GM19043 (cell line): ENCODE measurements around the gene CLIP1.
"Not testable (repeated sequence)": the region's sequence is repeated elsewhere in the genome, so short reads cannot be mapped to it uniquely, and the experiment has no call there.

Source experiments
- ATAC-seq: cut with Tn5 transposase; IDR thresholded peaks from one replicate; pipeline ENCODE4 v1.9.1; 2021; ENCODE audit warnings: low read depth; ENCODE audit not compliant: unreplicated experiment

CLIP1 gene

GRCh38 chr12:122399592-122400373 is 22.7 kb downstream of the CLIP1 start:
- no peak for ATAC-seq

- no peak for ATAC-seq
These were observed 23.2 kb downstream of the CLIP1 start for GRCh38 chr12:122399254-122399591.

GRCh38 chr12:122397981-122398380 is 24.5 kb downstream of the CLIP1 start:
- ATAC-seq = not testable (repeated sequence)

GRCh38 chr12:122395319-122395718 is 27.1 kb downstream of the CLIP1 start:
- ATAC-seq = no peak

- ATAC-seq = no peak
These were observed 27.8 kb downstream of the CLIP1 start for GRCh38 chr12:122394626-122395194.

- ATAC-seq = no peak
These were observed 28.7 kb downstream of the CLIP1 start for GRCh38 chr12:122393817-122394216.

- ATAC-seq = no peak
These were observed 30.1 kb downstream of the CLIP1 start for GRCh38 chr12:122392411-122392810.

GRCh38 chr12:122389677-122390076 is 32.8 kb downstream of the CLIP1 start:
- no peak for ATAC-seq

- no peak for ATAC-seq
These were observed 34.6 kb downstream of the CLIP1 start for GRCh38 chr12:122387887-122388286.

GRCh38 chr12:122385171-122386016 is 37.1 kb downstream of the CLIP1 start:
- ATAC-seq = no peak

GRCh38 chr12:122382919-122383350 is 39.5 kb downstream of the CLIP1 start:
- no peak for ATAC-seq

- no peak for ATAC-seq
These were observed 41.4 kb downstream of the CLIP1 start for GRCh38 chr12:122381021-122381420.

- ATAC-seq = not testable (repeated sequence)
These were observed 45.7 kb downstream of the CLIP1 start for GRCh38 chr12:122376751-122377150.

- no peak for ATAC-seq
These were observed 47.8 kb downstream of the CLIP1 start for GRCh38 chr12:122374707-122375106.

GRCh38 chr12:122371475-122372045 is 50.9 kb downstream of the CLIP1 start:
- ATAC-seq = no peak

GRCh38 chr12:122368361-122369073 is 54.0 kb downstream of the CLIP1 start:
- no peak for ATAC-seq

- ATAC-seq = not testable (repeated sequence)
These were observed 54.8 kb downstream of the CLIP1 start for GRCh38 chr12:122367632-122368031.

- ATAC-seq = no peak
These were observed 55.6 kb downstream of the CLIP1 start for GRCh38 chr12:122366685-122367475.

GRCh38 chr12:122365226-122365625 is 57.2 kb downstream of the CLIP1 start:
- not testable (repeated sequence) for ATAC-seq

GRCh38 chr12:122363782-122364181 is 58.7 kb downstream of the CLIP1 start:
- ATAC-seq = no peak
